Measurements from ENCODE around the gene GALNS. TPM values are rescaled to one million over a fixed set of nuclear protein-coding genes. Genes with fewer than 3 reads are reported as not detected.

The GALNS gene
- total and polyA plus RNA-seq, 2 of the 13 experiments (the other 11 are each of a cell fraction or from before 2014, with no cell fraction given): 9.2 to 9.8 TPM

GRCh38 chr16:88809676-88810165 is 47.0 kb downstream of the GALNS start:
- WGBS (ENCODE audit: low lambda C conversion rate): 91% methylated on average over 5 of the region's 10 CpGs
- Histone ChIP-seq H3K4me3 (replicated peaks in 1 of 3; ENCODE audit: insufficient read depth in 1 of 3, low read depth in 2 of 3, low read length in 3 of 3) (peak overlapping the region in 1 of 3 experiments; percentile 90; a peak in 2 of 6 replicates), H3K4me1 (ENCODE audit: insufficient read depth, low read length) (peaks cover 35% of the 10 kb centered on the region), H3K9ac (ENCODE audit: insufficient read depth, low read depth, low read length) (peak overlapping the region; percentile 90; the same call in 1 of the 2 replicates), H3K27ac (ENCODE audit: extremely low read length, insufficient read depth, low read length) (peak overlapping the region; percentile 76), H3K27me3 (ENCODE audit: control insufficient read depth in 1 of 2, insufficient read depth in 2 of 2, low read length in 2 of 2) (no peaks in the 10 kb centered on the region), H2AFZ (ENCODE audit: low read length) (no peak overlapping the region), H4K20me1 (ENCODE audit: insufficient read depth, low read length) (peaks cover 14% of the 10 kb centered on the region; the same call in 1 of the 2 replicates), H3K9me3 (ENCODE audit: low read length) (no peaks in the 10 kb centered on the region), H3K36me3 (replicated peaks in 1 of 2; ENCODE audit: control insufficient read depth in 1 of 2, insufficient read depth in 2 of 2, low read length in 2 of 2) (peaks cover 15 to 43% of the 10 kb centered on the region in 2 experiments), H3K4me2 (ENCODE audit: low read depth, low read length) (peak overlapping the region; percentile 98), H3K79me2 (ENCODE audit: insufficient read depth, low read length) (peaks cover 28% of the 10 kb centered on the region)
- TSS peak; percentile 52 for BruUV-seq (replicated peaks)
- ChIA-PET CTCF (ENCODE audit: low intra/inter-chr PET ratio, low total read pairs) (no interaction called here), POLR2A (interaction anchor here (0.8 to 4.9 kb wide), 7 partner anchors 9 to 361 kb away, joined by 3 to 36 read pairs (median 11); partner anchors contain the start of genes CDH15, GALNS, PIEZO1 and TRAPPC2L)
- in situ Hi-C loops (cut with HindIII; ENCODE audit: extremely low pct_ligation_motif_present, low pct_unique_long_range_greater_than_20kb): loop anchor here (5.0 kb wide), 1 partner anchor 48 kb away; the partner anchor contains the start of genes GALNS and TRAPPC2L
- ATAC-seq (no peak), DNase-seq (ENCODE audit: low spot score) (no peak), FAIRE-seq (no peak)
- intact Hi-C loops (cut with micrococcal nuclease; ENCODE audit: unreplicated experiment): loop anchor here (5.0 kb wide), 1 partner anchor 52 kb away; no protein-coding TSS in a partner anchor
- TF ChIP-seq ZNF562 (CRISPR knock-in tag; IDR thresholded peaks at IDR 0.05; ENCODE audit: borderline replicate concordance) (no peak), AGO1 (IDR thresholded peaks at IDR 0.05; ENCODE audit: low read depth, low read length, poor library complexity, severe bottlenecking) (peak; percentile 84), THAP8 (CRISPR knock-in tag; IDR thresholded peaks at IDR 0.05; ENCODE audit: borderline replicate concordance) (no peak), PCBP1 (IDR thresholded peaks at IDR 0.05; ENCODE audit: borderline replicate concordance, low read depth, low read length) (peak; percentile 80; the same call in 1 of the 2 replicates), ZHX1 (CRISPR knock-in tag; IDR thresholded peaks at IDR 0.05; ENCODE audit: low read depth) (0 out of 2 replicates have a peak, but pooled peaks have one; percentile 35), CCDC6 (CRISPR knock-in tag; IDR thresholded peaks at IDR 0.05) (0 out of 2 replicates have a peak, but pooled peaks have one; percentile 21), EHMT2 (IDR thresholded peaks at IDR 0.05; ENCODE audit: borderline replicate concordance, low read depth, low read length) (no peak), ZNF678 (CRISPR knock-in tag; IDR thresholded peaks at IDR 0.05) (no peak), ZBTB34 (CRISPR knock-in tag; IDR thresholded peaks at IDR 0.05) (no peak), POLR2AphosphoS5 (IDR thresholded peaks at IDR 0.05; ENCODE audit: low read depth, low read length) (peak; percentile 60), ZNF83 (CRISPR knock-in tag; IDR thresholded peaks at IDR 0.05; ENCODE audit: borderline replicate concordance) (no peak), PBX3 (CRISPR knock-in tag; IDR thresholded peaks at IDR 0.05; ENCODE audit: borderline replicate concordance) (no peak), ZBTB21 (CRISPR knock-in tag; IDR thresholded peaks at IDR 0.05) (no peak), HMGA1 (CRISPR knock-in tag; conservative IDR thresholded peaks at IDR 0.05) (no peak), ZEB1 (IDR thresholded peaks at IDR 0.05; ENCODE audit: insufficient replicate concordance, low read depth) (no peak)
